Measurements from ENCODE around the gene PPP2R5C. TPM values are rescaled to one million over a fixed set of nuclear protein-coding genes. Genes with fewer than 3 reads are reported as not detected.

PPP2R5C gene
- total RNA-seq, 1 donor from 2014 or later, result 170 TPM

DNA sequence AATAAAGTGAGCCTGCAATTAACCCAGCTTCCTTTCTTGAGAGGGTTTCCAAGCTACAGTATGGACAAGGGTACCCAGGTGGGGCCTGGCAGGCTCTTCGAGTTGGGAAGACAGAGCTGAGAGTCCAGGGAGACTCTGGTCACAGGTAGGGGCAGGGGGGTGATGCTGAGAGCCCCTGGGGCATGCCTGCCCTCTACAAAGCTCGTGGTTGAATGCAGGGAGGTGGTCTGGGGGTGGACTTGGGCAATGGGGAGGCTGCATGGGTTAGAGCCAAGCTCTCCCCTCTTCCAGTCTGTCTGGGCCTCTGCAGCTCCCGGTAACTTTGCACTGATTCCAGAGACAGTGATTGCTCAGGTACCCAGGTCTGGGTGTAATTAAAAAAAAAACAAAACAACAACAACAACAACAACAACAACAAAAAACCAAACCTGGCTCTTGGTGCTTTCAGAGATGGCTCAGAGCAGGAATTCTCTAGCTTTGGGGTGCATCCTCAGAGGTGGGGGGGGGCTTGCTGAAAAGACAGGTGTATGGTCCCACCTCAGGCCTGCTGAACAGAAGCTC lies 30.8 kb upstream of the PPP2R5C start:
- peak overlapping the region; percentile 70 for H3K4me3 Mint-ChIP-seq (ENCODE audit: low read depth)

DNA sequence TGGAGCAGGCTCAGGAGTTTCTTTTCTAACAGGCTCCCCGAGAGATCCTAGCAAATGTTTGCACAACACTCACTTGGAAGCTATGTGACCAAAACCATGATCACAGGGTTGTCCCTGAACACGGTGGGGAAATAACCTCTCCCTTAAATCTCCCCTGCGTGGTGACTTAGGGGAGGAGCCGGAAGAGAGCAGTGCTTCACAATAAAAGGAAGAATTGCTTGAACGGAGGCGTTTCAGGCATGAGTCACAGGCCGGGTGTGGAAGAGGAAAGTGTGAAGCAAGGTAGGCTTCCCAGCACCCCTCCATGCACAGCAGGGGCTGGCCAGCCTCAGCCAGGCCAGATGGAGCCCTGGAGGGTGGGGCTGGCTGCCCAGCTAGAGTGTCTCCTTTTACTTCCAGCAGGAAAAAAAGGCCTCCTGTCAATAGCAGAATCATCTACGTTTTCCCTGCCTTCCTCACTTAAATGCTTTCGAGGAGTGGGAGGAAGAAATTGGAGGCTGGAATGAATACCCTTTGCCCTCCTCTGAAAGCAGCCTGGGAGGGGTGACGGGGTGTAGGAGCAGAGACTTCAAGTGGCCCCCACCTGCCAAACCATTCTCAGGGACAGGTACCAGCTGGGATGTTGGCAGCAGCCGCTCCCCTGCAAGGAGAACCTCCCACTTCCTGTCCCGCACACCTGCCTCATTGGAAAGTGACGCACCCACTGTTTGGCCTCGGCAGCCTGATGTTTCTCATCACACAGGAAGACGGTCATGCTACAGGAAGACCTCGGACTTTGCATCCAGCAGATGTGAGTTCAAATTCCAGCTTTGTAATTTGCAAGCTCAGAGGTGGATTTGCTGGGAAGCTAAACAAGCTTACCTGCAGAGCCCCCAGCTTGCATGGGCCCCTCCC lies 30.1 kb upstream of the PPP2R5C start:
- Mint-ChIP-seq H3K36me3 (ENCODE audit: low read depth) (no peaks in the 10 kb centered on the region), H3K4me1 (ENCODE audit: low read depth) (peaks cover 56% of the 10 kb centered on the region), H3K27ac (peak overlapping the region; percentile 93), H3K27me3 (ENCODE audit: low read depth) (no peaks in the 10 kb centered on the region), H3K4me3 (ENCODE audit: low read depth) (peak overlapping the region; percentile 70), H3K9me3 (peaks cover 6% of the 10 kb centered on the region)
- intact Hi-C loops (cut with micrococcal nuclease), result loop anchor here (1.0 to 5.0 kb wide), 4 partner anchors 9 to 146 kb away; partner anchors contain the start of gene PPP2R5C
- DNase-seq (ENCODE audit: low spot score), result peak; percentile 76

More for the DNA sequence above, 30.8 kb upstream of the PPP2R5C start:
- Mint-ChIP-seq H3K9me3 (peaks cover 6% of the 10 kb centered on the region), H3K27me3 (ENCODE audit: low read depth) (no peaks in the 10 kb centered on the region), H3K27ac (peak overlapping the region; percentile 93), H3K36me3 (ENCODE audit: low read depth) (no peaks in the 10 kb centered on the region), H3K4me1 (ENCODE audit: low read depth) (peaks cover 62% of the 10 kb centered on the region)
- DNase-seq (ENCODE audit: low spot score), result no peak
- intact Hi-C loops (cut with micrococcal nuclease), result loop anchor here (1.0 to 5.0 kb wide), 4 partner anchors 8 to 147 kb away; partner anchors contain the start of gene PPP2R5C

DNA sequence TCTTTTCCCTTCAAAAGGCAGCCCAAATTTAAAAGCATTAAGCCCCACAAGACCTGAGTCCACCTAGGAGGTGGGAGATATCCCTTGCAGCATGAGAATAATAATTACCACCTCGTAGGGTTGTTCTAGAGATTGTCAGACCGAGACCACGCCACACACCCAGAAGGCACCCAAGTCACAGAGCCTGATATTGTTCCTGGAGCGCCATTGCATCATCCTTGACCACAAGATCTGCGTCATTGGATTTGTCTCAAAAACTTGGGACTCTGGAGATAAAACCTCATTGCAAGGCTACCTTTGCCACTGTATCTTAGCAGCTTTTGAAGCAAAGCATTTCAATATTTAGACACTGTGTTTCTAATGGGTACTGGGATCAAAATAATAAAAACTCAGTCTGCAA lies 29.4 kb upstream of the PPP2R5C start:
- intact Hi-C loops (cut with micrococcal nuclease), result loop anchor here (5.0 kb wide), 1 partner anchor 145 kb away; no protein-coding TSS in a partner anchor
- Mint-ChIP-seq H3K4me3 (ENCODE audit: low read depth) (peak overlapping the region; percentile 70), H3K36me3 (ENCODE audit: low read depth) (no peaks in the 10 kb centered on the region), H3K4me1 (ENCODE audit: low read depth) (peaks cover 49% of the 10 kb centered on the region), H3K27ac (peak overlapping the region; percentile 93), H3K27me3 (ENCODE audit: low read depth) (no peaks in the 10 kb centered on the region), H3K9me3 (peaks cover 6% of the 10 kb centered on the region)
- DNase-seq (ENCODE audit: low spot score), result no peak

DNA sequence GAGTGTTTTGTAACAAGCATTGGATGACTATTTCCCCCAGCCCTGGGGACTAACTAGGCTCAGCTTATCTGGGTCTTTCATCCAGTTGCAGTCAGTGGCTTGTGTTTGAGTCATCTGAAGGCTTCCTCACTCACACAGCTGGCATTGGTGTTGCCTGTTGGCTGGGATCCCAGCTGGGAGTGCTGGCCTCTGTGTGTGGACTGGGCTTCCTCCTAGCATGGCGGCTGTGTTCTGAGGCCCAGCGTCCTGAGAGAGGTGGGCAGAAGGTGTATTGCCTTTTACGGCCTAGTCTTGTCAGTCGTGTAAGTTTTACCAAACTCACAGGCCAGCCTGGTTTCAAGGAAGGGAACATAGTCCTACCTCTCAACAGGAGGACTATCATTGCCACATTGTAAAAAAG lies 28.3 kb upstream of the PPP2R5C start:
- H3K36me3 Mint-ChIP-seq (ENCODE audit: low read depth), result no peaks in the 10 kb centered on the region
- no peak for DNase-seq (ENCODE audit: low spot score)
- H3K9me3 Mint-ChIP-seq, result peaks cover 6% of the 10 kb centered on the region
- no peaks in the 10 kb centered on the region for H3K27me3 Mint-ChIP-seq (ENCODE audit: low read depth)
- intact Hi-C loops (cut with micrococcal nuclease), result loop anchor here (5.0 kb wide), 1 partner anchor 144 kb away; no protein-coding TSS in a partner anchor
- H3K27ac Mint-ChIP-seq, result no peak overlapping the region
- H3K4me3 Mint-ChIP-seq (ENCODE audit: low read depth), result no peak overlapping the region
- H3K4me1 Mint-ChIP-seq (ENCODE audit: low read depth), result peaks cover 45% of the 10 kb centered on the region

DNA sequence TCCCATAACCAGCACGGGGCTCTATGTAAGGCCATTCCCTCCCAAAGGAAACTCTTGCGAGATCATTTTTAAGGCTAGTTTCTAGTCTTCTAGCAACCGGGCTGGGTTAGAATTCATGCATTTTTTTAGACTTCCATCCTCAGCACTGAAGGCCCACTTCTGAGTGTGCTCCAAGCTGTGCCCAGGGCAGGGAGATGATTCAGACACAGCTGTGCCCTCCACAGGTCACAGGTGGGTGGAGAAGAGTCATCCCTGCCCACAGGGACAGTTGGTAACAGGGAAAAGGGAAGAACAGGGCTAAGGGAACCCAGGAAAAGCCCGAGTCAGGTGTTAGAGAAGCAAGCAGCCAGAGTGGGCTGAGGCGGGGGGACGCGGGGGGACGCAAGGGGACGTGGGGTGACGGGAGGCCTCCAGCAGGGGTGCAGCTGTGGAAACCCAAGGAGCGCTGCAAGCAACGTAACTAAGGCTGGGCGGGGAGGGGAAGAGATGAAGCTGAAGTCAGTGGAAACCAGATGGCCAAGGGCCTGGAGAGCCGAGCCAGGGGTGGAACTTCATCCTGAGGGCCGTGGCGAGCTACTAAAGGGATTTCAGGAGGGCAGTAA lies 27.2 kb upstream of the PPP2R5C start:
- intact Hi-C loops (cut with micrococcal nuclease), result loop anchor here (5.0 kb wide), 1 partner anchor 143 kb away; no protein-coding TSS in a partner anchor
- no peak overlapping the region for H3K27ac Mint-ChIP-seq
- H3K4me3 Mint-ChIP-seq (ENCODE audit: low read depth), result no peak overlapping the region
- H3K36me3 Mint-ChIP-seq (ENCODE audit: low read depth), result peaks cover under 1% of the 10 kb centered on the region
- no peaks in the 10 kb centered on the region for H3K27me3 Mint-ChIP-seq (ENCODE audit: low read depth)
- no peak for DNase-seq (ENCODE audit: low spot score)
- H3K4me1 Mint-ChIP-seq (ENCODE audit: low read depth), result peaks cover 40% of the 10 kb centered on the region
- H3K9me3 Mint-ChIP-seq, result peaks cover 6% of the 10 kb centered on the region

DNA sequence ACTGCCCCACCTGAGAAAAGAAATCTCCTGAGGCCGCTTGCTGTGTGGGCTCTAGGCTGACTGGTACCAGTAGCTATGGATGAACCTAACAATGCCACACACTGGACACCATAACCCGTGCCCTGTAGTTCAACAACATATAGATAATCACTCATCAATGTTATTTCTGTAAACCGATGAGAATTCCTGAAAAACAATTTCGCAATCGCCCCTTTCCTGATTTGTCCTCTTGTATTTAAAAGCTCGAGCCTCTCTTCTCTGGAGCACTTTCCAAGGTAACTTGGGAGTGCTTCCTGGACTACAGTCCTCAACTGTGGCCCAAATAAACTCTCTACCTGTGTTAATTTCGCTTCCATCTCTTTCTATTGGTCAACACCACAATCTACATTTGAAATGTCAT lies 26.1 kb upstream of the PPP2R5C start:
- H3K27ac Mint-ChIP-seq, result no peak overlapping the region
- H3K9me3 Mint-ChIP-seq, result peaks cover 11% of the 10 kb centered on the region
- peaks cover 31% of the 10 kb centered on the region for H3K4me1 Mint-ChIP-seq (ENCODE audit: low read depth)
- DNase-seq (ENCODE audit: low spot score), result no peak
- H3K36me3 Mint-ChIP-seq (ENCODE audit: low read depth), result peaks cover 6% of the 10 kb centered on the region
- intact Hi-C loops (cut with micrococcal nuclease), result no loop called here
- no peak overlapping the region for H3K4me3 Mint-ChIP-seq (ENCODE audit: low read depth)
- H3K27me3 Mint-ChIP-seq (ENCODE audit: low read depth), result no peaks in the 10 kb centered on the region

DNA sequence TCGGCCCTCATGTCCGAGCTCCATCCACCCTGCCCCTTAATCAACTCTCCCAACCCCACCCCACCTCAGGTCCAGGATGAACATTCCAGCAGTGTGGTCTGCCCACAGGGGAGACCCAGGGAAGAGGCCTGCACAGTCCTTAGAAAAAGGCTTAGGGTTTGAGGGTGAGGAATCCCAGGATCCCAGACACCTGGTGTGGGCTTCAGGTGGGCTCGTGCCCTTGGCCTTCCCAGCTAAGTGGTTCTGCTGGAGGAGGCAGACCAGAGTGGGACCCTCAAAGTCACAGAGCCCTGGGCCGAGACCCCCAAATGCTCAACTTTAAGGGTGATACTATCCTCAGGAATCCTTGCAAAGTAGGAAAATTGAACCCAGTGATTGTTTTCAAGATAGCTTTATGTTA lies 25.4 kb upstream of the PPP2R5C start:
- intact Hi-C loops (cut with micrococcal nuclease), result no loop called here
- Mint-ChIP-seq H3K4me1 (ENCODE audit: low read depth) (peaks cover 25% of the 10 kb centered on the region), H3K4me3 (ENCODE audit: low read depth) (no peak overlapping the region), H3K9me3 (peaks cover 18% of the 10 kb centered on the region), H3K36me3 (ENCODE audit: low read depth) (peaks cover 6% of the 10 kb centered on the region), H3K27me3 (ENCODE audit: low read depth) (no peaks in the 10 kb centered on the region), H3K27ac (no peak overlapping the region)
- no peak for DNase-seq (ENCODE audit: low spot score)

DNA sequence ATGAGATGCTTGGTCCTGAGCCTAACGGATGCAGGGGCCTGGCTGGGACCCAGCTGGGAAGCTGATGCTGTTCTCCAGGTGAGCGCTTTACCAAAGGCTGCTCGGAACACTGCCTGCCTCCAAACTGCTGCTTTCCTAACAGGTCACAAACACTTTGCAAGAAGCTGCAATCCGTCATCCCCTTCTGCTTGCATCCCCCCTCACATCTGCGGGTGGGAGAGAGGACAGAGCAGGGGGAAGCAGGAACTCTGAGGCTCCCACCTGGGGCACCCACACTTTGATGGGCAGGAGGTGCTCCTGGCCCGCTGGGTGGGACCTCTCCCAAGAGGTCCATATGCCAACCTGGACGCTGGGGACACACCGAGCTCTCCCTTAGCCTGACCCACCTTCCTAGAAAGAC lies 24.9 kb upstream of the PPP2R5C start:
- Mint-ChIP-seq H3K4me3 (ENCODE audit: low read depth) (no peak overlapping the region), H3K9me3 (peaks cover 23% of the 10 kb centered on the region), H3K36me3 (ENCODE audit: low read depth) (peaks cover 10% of the 10 kb centered on the region), H3K27ac (no peak overlapping the region), H3K4me1 (ENCODE audit: low read depth) (peaks cover 20% of the 10 kb centered on the region), H3K27me3 (ENCODE audit: low read depth) (no peaks in the 10 kb centered on the region)
- no peak for DNase-seq (ENCODE audit: low spot score)
- intact Hi-C loops (cut with micrococcal nuclease), result no loop called here

DNA sequence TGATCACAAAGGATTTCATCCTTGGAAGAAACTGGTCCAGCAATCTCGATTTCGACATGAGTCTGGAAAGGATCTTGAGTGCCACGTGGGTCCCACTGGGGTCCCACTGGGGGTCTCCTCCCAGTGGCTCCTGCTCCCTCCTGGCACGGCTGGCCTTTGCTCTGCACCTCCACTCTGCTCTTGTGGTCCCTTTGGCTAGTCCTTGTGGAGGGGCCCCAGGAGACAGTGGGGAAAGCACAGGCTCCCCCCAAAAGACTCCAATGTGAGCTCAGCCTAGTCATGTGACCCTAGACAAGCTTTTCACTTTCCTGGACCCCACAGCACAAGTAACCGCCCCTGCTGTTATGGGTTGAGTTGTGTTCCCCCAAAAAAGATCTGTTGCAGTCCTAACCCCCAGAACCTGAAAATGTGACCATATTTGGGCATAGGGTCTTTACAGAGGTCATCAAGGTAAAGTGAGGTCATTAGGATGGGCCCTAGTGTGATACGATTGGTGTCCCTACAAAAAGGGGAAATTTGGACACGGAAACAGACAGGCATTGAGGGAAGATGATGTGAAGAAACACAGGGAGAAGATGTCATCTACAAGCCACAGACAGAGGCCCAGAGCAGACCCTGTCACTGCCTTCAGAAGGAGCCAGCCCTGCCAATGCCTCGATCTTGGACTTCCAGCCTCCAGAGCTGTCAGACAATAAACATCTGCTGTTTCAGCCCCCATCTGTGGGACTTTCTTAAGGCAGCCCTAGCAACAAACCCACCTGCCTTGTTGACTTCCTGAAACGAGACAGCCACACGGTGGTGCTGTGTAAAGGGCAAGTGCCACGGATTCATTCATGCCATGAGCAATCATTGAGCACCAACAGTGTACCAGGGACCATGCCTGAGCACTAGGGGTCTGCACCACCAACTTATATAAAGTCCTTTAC lies 23.8 kb upstream of the PPP2R5C start:
- Mint-ChIP-seq H3K27me3 (ENCODE audit: low read depth) (peaks cover 3% of the 10 kb centered on the region), H3K4me3 (ENCODE audit: low read depth) (no peak overlapping the region), H3K36me3 (ENCODE audit: low read depth) (peaks cover 12% of the 10 kb centered on the region), H3K4me1 (ENCODE audit: low read depth) (peaks cover 10% of the 10 kb centered on the region), H3K27ac (no peak overlapping the region), H3K9me3 (peaks cover 29% of the 10 kb centered on the region)
- intact Hi-C loops (cut with micrococcal nuclease), result no loop called here
- no peak for DNase-seq (ENCODE audit: low spot score)

DNA sequence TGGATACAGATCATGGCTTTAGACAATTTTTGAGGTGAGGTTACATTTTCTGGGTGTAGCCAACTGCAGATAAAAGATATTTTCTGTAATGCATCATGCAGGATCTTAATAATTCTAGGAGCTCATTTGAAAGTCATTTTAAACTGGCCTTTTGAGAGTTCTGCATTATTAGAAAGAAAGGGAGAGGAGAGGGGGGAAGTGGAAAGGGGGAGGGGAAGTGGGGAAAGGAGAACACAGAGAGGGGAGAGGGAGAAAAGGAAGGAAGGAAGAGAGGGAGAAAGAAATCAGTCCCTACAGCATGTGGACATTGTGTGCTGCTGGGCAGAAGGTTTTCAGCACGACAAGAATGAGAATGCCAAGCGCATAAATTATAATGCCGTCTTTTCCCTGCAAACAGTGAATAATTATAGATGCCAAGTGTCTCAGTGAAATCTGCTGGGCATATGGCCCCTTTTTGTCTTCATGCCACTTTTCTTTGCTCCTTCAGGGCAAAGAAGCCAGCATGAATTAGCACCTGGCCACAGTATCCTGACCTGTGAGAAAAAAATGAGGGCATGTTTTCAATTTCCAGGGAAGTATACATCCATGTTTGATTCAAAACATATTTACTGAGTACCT lies 22.7 kb upstream of the PPP2R5C start:
- DNase-seq (ENCODE audit: low spot score), result no peak
- peaks cover 3% of the 10 kb centered on the region for H3K4me1 Mint-ChIP-seq (ENCODE audit: low read depth)
- H3K9me3 Mint-ChIP-seq, result peaks cover 34% of the 10 kb centered on the region
- no peak overlapping the region for H3K27ac Mint-ChIP-seq
- peaks cover 12% of the 10 kb centered on the region for H3K36me3 Mint-ChIP-seq (ENCODE audit: low read depth)
- intact Hi-C loops (cut with micrococcal nuclease), result no loop called here
- no peak overlapping the region for H3K4me3 Mint-ChIP-seq (ENCODE audit: low read depth)
- peaks cover 3% of the 10 kb centered on the region for H3K27me3 Mint-ChIP-seq (ENCODE audit: low read depth)

DNA sequence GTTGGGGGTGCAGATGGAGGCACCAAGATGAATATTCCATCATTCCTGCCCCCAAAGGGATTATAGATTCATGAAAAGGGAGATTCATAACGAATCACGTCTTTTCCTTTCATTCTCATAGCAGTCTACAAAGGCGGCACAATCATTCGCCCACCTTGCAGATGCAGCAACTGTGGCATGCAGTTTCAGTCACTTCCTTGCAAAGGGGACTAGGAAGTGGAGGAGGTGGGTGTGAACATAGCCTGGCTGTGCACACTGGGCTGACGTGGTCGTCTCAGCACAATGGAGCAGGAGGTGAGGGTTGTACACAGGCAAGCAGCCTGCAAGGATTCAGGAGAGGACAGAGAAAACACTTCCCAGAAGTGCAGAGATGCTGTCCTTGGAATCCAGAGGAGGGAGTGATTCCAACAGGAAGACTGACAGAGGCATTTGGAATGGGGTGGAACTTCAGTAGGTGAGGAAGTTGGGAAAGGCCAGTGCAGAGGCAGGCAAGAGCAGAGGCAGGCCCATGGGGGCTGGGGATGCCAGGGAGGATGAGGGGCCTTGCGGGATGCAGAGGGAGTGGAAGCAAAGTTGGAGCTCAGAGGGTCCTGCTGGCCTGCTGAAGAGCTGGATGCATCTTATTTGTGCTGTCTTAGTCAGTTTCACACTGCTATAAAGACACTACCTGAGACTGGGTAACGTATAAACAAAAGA lies 21.9 kb upstream of the PPP2R5C start:
- intact Hi-C loops (cut with micrococcal nuclease), result no loop called here
- no peak overlapping the region for H3K27ac Mint-ChIP-seq
- peaks cover 3% of the 10 kb centered on the region for H3K27me3 Mint-ChIP-seq (ENCODE audit: low read depth)

More for the DNA sequence above, 21.9 kb upstream of the PPP2R5C start:
- Mint-ChIP-seq H3K9me3 (peaks cover 34% of the 10 kb centered on the region), H3K4me3 (ENCODE audit: low read depth) (no peak overlapping the region), H3K4me1 (ENCODE audit: low read depth) (no peaks in the 10 kb centered on the region), H3K36me3 (ENCODE audit: low read depth) (peaks cover 12% of the 10 kb centered on the region)
- DNase-seq (ENCODE audit: low spot score), result no peak

Measured in activated T-helper 2 cell treated with anti-CD3 and anti-CD28 coated beads, Interferon-gamma antibody, Interleukin-2, Interleukin-4, amounts not matched to agents 10 μg/mL and 5 μg/mL and 100 μg/mL, durations not matched to agents 14 hours and 24 hours and 36 hours (primary cell).